Ecto neural progenitor cell (in vitro differentiated cells): ENCODE results near the gene PRSS27.
"Not testable (repeated sequence)": the region's sequence is repeated elsewhere in the genome, so short reads cannot be mapped to it uniquely, and the experiment has no call there.

Experiments used
- DNase-seq: peaks from one replicate; pipeline ENCODE4 v3.0.0-alpha.2; 2018; ENCODE audit warnings: low spot score

PRSS27 gene

DNA sequence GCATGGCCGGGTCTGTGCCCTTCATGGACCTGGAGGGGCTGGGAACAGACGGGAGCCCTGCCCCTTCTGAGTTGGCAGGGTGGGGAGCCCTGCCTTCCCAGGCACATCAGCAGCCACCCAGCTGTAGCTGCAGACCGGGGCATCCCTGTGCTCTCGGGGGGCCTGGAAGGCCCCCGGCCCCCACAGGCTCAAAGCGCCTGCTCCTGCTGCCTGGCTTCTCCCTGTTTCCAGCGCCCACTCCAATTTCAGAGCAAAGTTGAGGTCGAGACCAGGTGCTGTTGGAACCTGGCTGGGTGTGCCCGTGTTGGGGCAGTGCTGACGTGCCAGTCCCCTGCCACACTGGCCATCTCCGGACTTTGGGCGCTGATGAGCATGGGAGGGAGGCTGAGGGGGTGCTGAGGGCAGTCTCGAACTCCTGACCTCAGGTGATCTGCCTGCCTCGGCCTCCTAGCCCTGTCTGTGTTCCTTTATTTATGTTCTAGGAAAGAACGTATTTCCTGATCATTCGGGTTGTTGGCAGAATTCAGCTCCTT, 4.9 kb upstream of the PRSS27 start:
- no peak for DNase-seq

DNA sequence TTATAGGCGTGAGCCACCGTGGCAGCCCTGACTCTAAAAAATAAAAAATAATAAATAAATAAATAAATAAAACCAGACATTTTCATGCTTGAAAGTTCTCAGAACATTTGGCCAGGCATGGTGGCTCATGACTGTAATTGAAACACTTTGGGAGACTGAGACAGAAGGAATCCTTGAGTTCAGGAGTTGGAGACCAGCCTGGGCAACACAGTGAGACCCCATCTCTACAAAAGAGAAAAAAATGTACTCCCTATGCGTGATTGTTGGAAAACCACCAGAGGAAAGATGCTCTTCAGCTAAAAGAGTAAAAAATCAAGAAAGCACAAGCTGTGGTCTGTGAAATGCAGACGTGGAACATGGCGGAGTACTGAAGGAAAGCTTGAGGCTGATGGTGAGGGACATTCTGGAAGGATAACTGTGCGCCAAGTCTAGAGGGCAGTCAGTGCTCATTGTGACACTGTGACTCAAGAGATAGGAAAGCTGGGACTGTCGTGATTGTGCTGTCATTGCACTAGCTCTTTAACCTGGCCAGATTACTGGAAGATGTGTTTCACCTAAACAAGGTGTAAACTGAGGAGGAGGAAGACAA, 4.2 kb upstream of the PRSS27 start:
- DNase-seq: no peak

GRCh38 chr16:2721634-2722173, 1.7 kb upstream of the PRSS27 start:
- not testable (repeated sequence) for DNase-seq

- peak; percentile 93 for DNase-seq
These were observed 952 bp upstream of the PRSS27 start for GRCh38 chr16:2720719-2721633.

DNA sequence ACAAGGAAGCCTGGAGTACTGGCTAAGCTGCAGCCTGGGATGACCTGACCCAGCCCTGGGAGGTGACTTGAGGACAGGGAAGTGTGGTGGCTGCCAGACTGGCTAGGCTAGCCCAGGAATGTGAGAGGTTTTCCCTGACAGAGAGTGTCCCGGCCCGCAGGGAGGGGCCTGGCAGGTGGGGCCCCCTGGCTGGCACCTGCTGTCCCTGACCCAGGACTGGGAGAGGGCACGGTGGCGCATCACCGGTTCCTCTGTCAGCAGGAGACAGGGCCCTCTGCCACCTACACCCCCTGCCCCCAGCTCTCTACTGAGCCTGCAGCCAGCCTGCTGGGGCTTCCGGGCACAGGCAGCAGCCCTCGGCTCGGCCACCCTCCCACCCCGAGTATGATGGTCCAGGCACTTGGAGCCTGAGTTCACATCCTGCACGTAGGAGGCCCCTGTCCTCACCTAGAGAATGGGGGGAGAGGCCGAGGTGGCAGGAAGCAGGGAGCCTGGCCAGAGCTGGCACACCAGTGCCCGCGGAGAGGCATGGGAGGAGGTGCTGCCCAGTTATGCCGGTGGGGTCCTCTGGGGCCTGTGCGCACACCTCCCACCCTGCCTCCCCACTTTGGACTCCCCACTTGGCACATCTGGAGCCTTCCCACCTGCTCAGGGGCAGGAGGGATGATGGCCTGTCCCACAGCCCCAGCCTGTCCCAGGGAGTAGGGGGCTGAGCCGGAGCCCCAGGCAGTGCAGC, 528 bp downstream of the PRSS27 start:
- no peak for DNase-seq

- DNase-seq: no peak
These were observed 2.4 kb downstream of the PRSS27 start for GRCh38 chr16:2717383-2718263.

DNA sequence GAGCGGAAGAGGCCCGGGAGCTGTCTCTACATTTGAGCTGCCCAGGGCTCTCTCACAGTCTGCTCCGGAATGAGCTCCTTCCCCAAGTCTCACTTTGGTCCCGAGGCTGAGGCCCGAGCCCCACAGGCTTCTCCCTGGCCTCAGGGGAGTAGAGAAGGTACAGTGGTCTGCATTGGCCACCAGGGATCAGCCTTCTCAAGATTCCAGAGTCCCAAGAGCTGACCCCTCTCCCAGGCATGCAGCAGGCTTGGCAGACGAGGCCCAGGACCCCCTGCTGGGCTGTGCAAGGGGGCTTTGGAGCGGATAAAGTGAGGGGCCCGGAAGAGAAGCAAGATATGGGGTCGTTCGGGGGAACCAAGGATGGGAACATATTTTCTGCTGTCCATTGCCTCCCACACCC, 3.1 kb downstream of the PRSS27 start:
- DNase-seq: no peak

- no peak for DNase-seq
These were observed 3.8 kb downstream of the PRSS27 start for GRCh38 chr16:2715966-2716885.

DNA sequence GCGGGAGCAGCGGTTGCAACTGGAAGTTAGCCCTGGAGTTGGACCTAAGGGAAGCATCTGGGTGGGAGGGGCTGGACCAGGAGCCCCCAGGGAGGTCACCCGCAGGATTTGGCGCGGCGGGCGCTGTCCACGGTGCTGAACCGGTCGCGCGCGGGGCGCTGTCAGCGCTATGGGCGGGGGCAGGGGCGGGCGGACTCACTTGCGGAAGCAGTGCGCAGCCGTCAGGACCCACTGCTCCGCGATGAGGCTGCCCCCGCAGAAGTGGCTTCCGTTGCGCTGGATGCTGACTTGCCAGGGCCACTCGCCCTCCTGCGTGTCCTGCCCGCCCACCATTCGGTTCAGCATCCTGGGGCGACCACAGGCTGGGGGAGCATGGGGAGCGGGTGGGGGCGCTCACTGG, 4.5 kb downstream of the PRSS27 start:
- peak; percentile 82 for DNase-seq

DNA sequence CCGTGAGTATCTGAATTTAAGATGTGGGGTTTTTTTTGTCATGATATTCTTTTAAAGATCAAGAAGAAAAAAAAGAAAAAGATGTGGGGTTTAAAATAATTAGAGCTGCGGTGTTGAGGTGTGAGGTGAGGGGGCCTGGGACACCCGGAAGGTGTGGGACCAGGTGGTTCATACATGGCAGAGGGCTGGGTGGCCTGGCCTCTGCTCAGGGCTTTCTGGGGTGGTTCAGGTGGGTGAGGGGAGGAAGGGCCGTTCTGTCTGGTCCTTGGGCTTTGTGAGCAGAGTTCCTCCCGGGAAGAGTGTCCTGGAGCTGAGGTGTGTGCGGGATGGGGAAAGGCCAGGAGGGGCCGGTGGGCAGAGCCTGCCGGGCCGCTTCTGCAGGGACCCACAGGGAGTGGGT, 5.0 kb downstream of the PRSS27 start:
- DNase-seq: no peak

DNA sequence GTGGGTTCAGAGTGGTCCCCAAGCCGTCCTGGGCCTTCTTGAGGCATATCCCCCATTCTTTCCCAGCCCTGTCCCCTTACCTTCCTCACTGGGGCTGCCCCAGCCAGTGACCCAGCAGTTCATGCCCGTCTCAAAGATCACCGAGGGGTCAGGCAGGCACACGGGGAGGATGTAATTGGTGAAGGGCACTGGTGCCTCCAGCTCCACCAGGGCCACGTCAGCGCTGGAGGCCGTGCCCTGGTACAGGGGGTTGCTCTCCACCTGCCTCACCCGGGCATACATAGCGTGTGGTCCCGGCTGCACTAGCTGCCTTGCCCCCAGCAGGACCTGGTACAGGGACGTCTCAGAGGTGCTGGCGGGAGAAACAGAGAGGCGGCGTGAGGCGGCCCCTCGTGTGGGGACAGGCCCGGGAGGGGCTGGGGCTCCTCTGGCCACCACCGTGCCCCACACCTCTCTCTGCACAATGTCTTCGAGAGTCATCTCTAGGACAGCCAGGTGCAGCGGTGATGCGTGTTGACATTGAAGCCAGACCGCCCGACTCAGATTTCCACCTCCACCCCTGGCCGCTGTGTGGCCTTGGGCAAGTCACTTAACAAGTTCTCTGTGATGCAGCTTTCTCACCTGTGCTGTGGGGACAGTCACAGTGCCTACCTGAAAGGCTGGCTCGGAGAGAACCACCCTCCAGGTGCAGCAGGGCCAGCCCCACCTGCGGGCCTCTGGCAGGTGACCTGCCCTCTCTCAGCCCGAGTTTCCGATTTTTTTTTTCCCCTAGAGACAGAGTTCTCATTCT, 5.8 kb downstream of the PRSS27 start:
- no peak for DNase-seq

GRCh38 chr16:2713523-2713922, 6.5 kb downstream of the PRSS27 start:
- DNase-seq: no peak

- no peak for DNase-seq
These were observed 7.5 kb downstream of the PRSS27 start for GRCh38 chr16:2712546-2712945.

DNA sequence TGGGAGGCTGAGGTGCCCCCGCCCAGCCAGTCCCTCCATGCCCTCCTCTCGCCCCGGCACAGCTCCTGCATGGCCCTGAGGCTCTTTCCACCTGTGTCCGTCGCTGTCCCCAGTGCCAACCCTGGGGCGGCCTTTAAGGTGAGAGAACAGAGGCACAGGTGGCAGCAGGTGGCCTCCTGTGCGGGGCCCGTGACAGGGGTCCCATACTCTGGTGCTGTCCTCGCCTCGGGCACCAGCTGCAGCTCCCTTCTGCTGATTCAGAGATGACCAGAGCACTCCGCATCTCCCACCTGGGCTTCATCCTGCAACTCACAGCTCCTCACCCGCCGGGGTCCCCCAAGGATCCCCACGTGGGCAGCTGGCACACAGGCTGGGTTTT, 8.0 kb downstream of the PRSS27 start:
- no peak for DNase-seq

GRCh38 chr16:2711370-2712062, 8.5 kb downstream of the PRSS27 start:
- no peak for DNase-seq

GRCh38 chr16:2710711-2711231, 9.3 kb downstream of the PRSS27 start:
- no peak for DNase-seq

DNA sequence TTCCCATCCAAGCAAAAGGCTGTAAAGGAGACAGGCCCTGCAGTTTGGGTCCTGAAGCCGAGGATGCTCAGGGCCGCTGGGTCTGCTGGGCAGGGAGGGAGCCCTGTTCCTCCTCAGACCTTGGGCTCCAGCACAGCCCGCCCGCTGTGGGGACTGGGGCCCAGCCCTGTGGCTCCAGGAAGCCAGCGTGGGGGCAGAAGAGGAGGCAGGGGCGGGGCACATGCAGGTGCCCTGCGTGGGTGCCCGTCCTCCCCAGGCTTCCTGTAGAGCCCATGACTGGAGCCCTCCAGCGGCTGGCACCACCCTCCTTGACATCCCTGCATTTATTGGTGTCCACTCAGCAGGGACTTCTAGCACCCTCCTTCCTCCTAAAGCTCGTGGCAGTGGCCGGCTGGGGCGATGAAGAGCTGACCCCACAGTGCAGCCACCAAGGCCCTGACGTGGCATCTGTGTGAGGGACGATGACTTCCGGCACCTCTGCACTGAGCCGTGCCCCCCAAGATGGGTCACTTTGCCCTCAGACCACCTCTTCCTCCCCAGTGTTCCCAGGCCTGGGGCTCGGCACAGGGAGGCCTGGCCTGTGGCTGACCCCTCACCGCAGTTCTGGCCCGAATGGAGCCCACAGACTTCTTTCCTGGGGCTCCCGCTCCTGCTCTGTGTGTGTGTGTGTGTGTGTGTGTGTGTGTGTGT, 9.9 kb downstream of the PRSS27 start:
- no peak for DNase-seq

DNA sequence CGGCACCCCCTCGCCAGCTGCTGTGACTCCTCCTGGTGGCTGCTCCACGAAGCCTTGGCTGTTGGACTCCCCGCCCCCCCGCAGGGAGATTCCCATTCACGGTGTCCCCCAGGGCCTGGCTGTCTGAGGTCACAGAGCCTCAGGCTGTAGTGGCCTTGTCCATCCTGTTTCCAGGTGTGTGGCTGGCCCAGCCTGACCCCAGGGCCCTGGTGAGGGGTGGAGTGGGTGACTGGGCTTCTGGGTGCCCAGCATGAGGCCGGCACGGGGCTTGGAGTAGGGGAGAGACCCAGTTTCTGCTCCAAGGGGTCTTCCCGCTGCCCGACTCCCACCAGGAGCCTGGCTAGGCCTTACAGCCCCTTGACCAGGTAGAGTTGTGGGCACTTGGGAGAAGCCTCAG, 10.4 kb downstream of the PRSS27 start:
- DNase-seq: no peak
